CMK (cell line): ENCODE results near the gene RPS27L.
A peak's percentile ranks its signal among the peaks of the same experiment; 100 is the strongest.
"Not testable (repeated sequence)": the region's sequence is repeated elsewhere in the genome, so short reads cannot be mapped to it uniquely, and the experiment has no call there.

Experiments used
- DNase-seq: peaks from one replicate; pipeline ENCODE4 v3.0.0-alpha.2; 2010; ENCODE audit warnings: low read depth

The RPS27L gene

DNA sequence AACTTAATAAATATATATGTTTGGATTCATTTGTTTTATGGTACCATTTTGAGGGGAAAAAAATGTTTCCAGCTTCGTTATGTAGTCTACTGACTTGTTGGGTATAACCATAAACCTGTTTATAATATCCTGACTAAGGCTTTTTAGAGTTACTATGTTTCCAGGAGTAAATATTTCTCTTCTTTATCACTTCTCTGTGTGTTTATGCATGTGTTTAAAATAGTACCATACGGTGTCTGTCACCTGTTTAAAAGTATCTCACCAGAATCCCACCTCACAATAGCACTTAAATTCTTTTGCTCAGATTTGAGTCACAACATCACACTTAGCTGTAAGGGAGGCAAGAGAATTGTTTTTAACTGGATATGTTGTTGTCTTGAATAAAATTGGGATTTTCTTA, 20.5 kb downstream of the RPS27L start:
- DNase-seq = no peak

DNA sequence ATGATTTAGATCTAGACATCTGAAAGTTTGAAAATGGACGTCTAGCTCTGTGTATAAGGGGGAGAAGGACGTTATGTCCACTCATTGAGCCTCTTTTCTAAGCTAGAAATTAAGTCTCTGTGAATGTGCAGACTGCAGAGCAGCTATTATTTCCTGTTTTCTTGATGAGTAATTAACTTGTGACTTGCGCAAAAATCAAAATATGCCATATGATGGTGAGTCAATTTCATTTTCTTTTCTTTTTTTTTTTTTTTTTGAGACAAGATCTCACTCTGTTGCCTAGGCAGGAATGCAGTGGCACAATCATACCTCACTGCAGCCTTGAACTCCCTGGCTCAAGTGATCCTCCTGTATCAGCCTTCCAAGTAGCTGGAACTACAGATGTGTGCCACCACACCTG, 21.5 kb downstream of the RPS27L start:
- no peak for DNase-seq

DNA sequence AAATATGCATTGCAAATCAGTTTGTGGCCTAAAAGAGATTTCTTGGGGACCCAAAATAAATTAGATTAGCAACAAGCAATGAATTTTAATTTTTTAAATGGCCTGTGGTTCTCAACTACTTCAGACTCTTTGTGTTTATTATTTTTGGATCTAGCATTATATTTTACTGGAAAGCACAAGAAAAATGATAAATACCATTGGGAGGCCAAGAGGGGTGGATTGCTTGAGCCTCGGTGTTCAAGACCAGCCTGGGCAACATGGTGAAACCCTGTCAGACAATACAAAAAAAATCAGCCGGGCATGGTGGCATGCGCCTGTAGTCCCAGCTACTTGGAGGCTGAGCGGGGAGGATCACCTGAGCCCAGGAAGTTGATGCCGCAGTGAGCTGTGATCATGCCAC, 22.0 kb downstream of the RPS27L start:
- DNase-seq = no peak

DNA sequence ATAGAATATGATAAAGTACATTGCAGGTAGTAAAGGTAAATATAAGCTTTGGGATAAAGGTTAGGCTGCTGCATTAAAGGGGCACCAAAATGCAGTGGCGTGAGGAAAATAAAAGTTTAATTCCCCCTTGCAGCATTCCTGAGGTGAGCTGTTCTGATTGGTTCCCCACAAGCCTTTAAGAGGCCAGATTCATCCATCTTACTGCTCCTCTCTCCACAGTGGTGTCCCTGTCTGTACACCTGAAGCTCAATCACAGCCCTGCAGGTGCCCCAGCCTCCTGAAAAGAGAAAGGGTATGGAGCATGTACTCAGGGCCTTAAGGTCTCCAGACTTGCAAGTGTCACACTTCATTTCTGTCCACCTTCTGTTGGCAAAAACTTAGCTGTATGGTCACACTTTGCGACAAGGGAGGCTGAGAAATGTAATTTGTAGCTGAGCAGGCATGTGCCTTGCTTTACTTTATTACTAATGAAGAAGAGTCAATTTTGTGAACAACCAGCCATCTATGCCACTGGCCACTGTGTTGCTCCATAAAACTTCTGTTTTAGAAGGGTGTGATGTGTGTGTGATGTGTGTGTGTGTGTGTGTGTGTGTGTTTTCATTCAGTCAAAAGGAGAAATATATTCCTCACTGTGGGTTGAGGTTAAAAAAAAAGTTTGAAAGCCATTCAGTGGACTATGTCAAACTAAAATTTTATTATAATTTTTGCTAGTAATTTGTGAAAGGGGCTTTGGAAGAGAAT, 22.9 kb downstream of the RPS27L start:
- no peak for DNase-seq

DNA sequence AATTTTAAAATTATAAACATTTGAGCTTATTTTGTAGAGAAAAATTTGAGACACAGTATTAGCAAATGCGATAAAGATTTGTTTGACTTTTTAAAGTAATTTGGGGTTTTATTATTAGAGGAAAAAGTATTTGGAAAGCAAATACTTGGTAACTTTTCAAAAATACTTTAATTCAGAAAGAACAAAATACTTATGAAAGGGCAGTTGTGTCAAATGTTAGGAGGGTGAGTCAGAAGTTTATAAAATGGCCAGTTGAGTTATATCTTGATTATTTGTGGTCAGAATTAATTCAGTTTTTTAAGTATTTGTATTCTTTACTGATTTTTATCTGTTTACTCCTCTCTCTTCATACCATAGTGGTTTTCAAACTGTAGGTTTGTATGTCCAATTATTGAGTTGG, 23.5 kb downstream of the RPS27L start:
- no peak for DNase-seq

- DNase-seq = no peak
Observed at GRCh38 chr15:63126726-63127125, 30.6 kb downstream of the RPS27L start.

DNA sequence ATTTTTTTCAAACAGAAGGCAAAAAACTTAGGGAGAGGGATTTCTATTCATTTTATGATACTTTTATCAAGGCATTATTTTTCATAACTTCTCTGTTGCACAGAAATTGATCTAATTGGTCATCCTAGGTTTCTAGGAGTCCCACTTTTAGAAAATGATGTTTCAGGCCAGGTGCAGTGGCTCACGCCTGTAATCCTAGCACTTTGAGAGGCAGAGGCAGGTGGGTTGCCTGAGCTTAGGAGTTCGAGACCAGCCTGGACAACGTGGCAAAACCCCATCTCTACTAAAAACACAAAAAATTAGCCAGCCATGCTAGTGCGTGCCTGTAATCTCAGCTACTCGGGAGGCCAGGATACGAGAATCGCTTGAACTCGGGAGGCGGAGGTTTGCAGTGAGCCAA, 32.8 kb downstream of the RPS27L start:
- no peak for DNase-seq

GRCh38 chr15:63122002-63122875, 35.0 kb downstream of the RPS27L start:
- DNase-seq = peak; percentile 68

- DNase-seq = peak; percentile 57
Observed at GRCh38 chr15:63121382-63122001, 35.8 kb downstream of the RPS27L start, which contains the start of gene LACTB. Gene LACTB, plus strand, starts transcription at chr15:63121861. Its CDS starts 11 bp downstream, at chr15:63121872.

GRCh38 chr15:63118854-63119253, 38.4 kb downstream of the RPS27L start:
- no peak for DNase-seq

DNA sequence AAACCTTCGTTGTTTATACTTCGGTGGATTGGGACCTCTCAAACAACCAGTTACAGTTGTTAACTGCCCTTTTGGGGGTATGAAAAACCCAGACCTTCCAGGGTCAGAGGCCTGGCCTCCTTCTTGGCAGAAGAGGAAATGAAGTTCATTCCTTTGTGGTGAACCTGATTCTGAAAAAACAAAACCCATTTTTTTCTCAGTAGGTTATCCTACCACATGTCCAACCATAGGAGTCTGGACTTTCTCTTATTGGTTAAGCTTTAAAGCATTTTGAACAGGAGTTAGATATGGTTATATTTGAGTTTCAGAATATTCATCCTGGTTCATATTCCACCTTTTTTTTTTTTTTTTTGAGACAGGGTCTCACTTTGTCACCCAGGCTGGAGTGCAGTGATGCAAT, 42.8 kb downstream of the RPS27L start:
- no peak for DNase-seq

DNA sequence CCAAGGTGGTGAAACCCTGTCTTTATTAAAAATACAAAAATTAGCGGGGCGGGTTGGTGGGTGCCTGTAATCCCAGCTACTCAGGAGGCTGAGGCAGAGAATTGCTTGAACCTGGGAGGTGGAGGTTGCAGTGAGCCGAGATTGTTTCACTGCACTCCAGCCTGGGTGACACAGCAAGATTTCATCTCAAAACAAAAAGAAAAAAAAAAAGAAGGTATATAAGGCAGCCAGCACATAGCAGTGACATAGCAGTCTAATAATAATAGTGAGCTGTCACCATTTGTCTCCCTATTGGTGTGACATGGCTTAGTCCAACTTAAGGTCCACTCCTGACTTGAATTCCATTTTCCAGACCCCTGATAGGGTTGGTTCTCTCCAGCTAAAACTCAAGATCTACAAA, 44.4 kb downstream of the RPS27L start:
- DNase-seq = no peak

GRCh38 chr15:63111481-63111880, 45.8 kb downstream of the RPS27L start:
- DNase-seq = no peak

GRCh38 chr15:63110428-63111026, 46.8 kb downstream of the RPS27L start:
- DNase-seq = no peak

DNA sequence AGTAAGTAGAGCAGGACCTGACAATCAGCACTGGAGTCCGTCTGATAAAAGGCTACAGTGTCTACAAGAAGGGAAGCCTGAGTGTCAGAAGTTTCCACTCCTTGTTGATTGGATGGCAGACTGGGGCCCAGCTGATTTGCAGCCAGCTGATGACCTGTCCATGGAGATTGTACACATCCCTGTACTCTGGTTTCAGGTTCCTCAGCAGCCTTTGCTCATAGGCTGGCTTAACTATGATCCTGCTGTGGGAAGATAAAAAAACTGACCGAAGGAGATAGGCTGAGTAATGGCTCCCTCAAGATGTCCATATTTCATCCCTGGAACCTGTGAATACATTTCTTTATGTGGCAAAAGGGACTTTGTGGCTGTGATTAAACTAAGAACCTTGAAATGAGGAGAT, 47.4 kb downstream of the RPS27L start:
- DNase-seq = no peak

GRCh38 chr15:63109498-63109897, 47.8 kb downstream of the RPS27L start:
- no peak for DNase-seq

GRCh38 chr15:63107895-63108546, 49.3 kb downstream of the RPS27L start:
- no peak for DNase-seq

DNA sequence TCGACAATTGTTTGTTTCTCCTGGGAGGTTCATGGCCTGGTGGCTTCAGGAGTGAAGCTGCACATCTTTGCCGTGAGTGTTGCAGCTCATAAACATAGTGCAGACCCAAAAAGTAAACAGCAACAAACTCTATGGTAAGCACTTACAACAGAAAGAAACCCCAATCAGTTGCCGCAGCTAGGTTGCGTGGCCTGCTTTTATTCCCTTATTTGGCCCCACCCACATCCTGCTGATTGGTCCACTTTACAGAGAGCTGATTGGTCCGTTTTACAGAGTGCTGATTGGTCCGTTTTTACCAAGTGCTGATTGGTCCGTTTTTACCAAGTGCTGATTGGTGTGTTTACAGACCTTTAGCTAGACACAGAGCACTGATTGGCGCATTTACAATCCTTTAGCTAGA, 51.9 kb downstream of the RPS27L start:
- DNase-seq = not testable (repeated sequence)

- no peak for DNase-seq
Observed at GRCh38 chr15:63104727-63105126, 52.5 kb downstream of the RPS27L start.

- DNase-seq = no peak
Observed at GRCh38 chr15:63103416-63103815, 53.9 kb downstream of the RPS27L start.

DNA sequence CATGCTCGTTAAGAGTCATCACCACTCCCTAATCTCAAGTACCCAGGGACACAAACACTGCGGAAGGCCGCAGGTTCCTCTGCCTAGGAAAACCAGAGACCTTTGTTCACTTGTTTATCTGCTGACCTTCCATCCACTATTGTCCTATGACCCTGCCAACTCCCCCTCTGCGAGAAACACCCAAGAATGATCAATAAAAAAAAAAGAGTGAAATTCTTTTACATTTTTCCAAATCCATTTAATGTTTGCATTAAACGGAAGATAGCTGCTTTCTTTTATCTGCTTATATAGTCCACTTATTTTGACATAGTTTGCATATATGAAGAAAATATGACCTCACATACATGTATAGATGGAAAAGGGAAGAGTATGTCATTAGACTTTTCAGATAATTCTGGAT, 57.7 kb downstream of the RPS27L start:
- not testable (repeated sequence) for DNase-seq

GRCh38 chr15:63098901-63099300, 58.4 kb downstream of the RPS27L start:
- DNase-seq = not testable (repeated sequence)
